GM12878 (cell line): Measurements from ENCODE around the gene RFX1. TPM values are rescaled to one million over a fixed set of nuclear protein-coding genes. Genes with fewer than 3 reads are reported as not detected.

Experiments used
- CHD2 ChIP-seq: IDR thresholded peaks from 2 replicates; pipeline ENCODE4 v1.6.1; 2011; ENCODE audit warnings: low read depth, low read length, improper control_type of control experiment, borderline replicate concordance
- EZH2 ChIP-seq: IDR thresholded peaks from 2 replicates; pipeline ENCODE4 v1.6.1; 2012; ENCODE audit warnings: low read depth, mild to moderate bottlenecking, control low read depth, inconsistent platforms, low read length, borderline replicate concordance; ENCODE audit not compliant: control insufficient read depth
- MEF2B ChIP-seq: fragments of 450-650 bp; IDR thresholded peaks from 2 replicates; pipeline ENCODE4 v1.6.1; 2018; ENCODE audit warnings: mild to moderate bottlenecking, moderate library complexity; ENCODE audit not compliant: partially characterized antibody, poor library complexity, severe bottlenecking
- NFYA ChIP-seq: IDR thresholded peaks from 2 replicates; pipeline ENCODE4 v1.6.1; 2011; ENCODE audit warnings: low read depth, mild to moderate bottlenecking, low read length, improper control_type of control experiment, borderline replicate concordance
- POLR2AphosphoS2 ChIP-seq: IDR thresholded peaks from 2 replicates; pipeline ENCODE4 v1.6.1; 2011; ENCODE audit warnings: low read depth, mild to moderate bottlenecking, low read length, improper control_type of control experiment, moderate library complexity
- POLR2AphosphoS5 ChIP-seq: IDR thresholded peaks from 2 replicates; pipeline ENCODE4 v1.6.1; 2011; ENCODE audit warnings: mild to moderate bottlenecking, low read length, inconsistent platforms
- POU2F2 ChIP-seq: IDR thresholded peaks from 3 replicates; pipeline ENCODE4 v1.6.1; 2011; ENCODE audit warnings: low read depth, mild to moderate bottlenecking, low read length, borderline replicate concordance
- SMAD5 ChIP-seq: IDR thresholded peaks from 2 replicates; pipeline ENCODE4 v1.6.1; 2016; ENCODE audit warnings: antibody characterized with exemption, low read depth
- ZBTB40 ChIP-seq: fragments of 450-650 bp; IDR thresholded peaks from 2 replicates; pipeline ENCODE4 v1.6.1; 2016; ENCODE audit warnings: mild to moderate bottlenecking, moderate library complexity, borderline replicate concordance
- polyA plus RNA-seq, 11 experiments: library from polyadenylated mRNA; depleted of rRNA in 4 of 11; unstranded in 6 of 11; stranded (reverse) in 5 of 11; fragments of >200 nt; fragmentation: Nextera tagmentation in 4 of 11; fragmentation: Illumina TruSeq in 1 of 11; extraction: Ambion mirVana in 4 of 11; extraction: Trizol in 1 of 11; gene quantifications; 1 replicate in 1 of 11; 2 replicates in 10 of 11; pipeline versions ENCODE4 v1.2.1 to v1.2.3, GENCODE V29; 2011 to 2016; ENCODE audit warnings: inconsistent platforms in 2 of 11, missing spikeins in 2 of 11, low read depth in 1 of 11
- total RNA-seq, 4 experiments: library from RNA; depleted of rRNA in 3 of 4; stranded (reverse); fragments of >200 nt in 3 of 4; fragmentation: Illumina TruSeq in 1 of 4; extraction: Trizol in 1 of 4; gene quantifications; 2 replicates each; pipeline versions ENCODE4 v1.2.1 to v1.2.3, GENCODE V29; 2013 to 2021
- TF ChIP-seq, protein P1 (sequence below): IDR thresholded peaks from 2 replicates; pipeline ENCODE4 v1.6.1; 2012; ENCODE audit warnings: low read depth, low read length, improper control_type of control experiment
- TF ChIP-seq, protein P2 (sequence below): fragments of 450-650 bp; conservative IDR thresholded peaks from 2 replicates; pipeline ENCODE4 v1.6.1; 2017; ENCODE audit warnings: mild to moderate bottlenecking, moderate library complexity
- TF ChIP-seq, protein P3 (sequence below): fragments of 150-350 bp; IDR thresholded peaks from 2 replicates; pipeline ENCODE4 v1.6.1; 2014; ENCODE audit warnings: mild to moderate bottlenecking, low read depth, low read length
- TF ChIP-seq, protein P4 (sequence below): fragments of 450-650 bp; formaldehyde crosslinking; IDR thresholded peaks from 2 replicates; pipeline ENCODE4 v1.4.0; 2020; ENCODE audit warnings: mild to moderate bottlenecking, moderate library complexity

The RFX1 gene
- total and polyA plus RNA-seq, 10 of the 15 experiments (the other 5 are each of a cell fraction or from before 2014, with no cell fraction given) = 0.05 to 11.0 (median 1.5) TPM

- TF ChIP-seq ZBTB40 (peak; percentile 78; the same call in 1 of the 2 replicates), POLR2AphosphoS5 (peak; percentile 60; the same call in 1 of the 2 replicates), POU2F2 (peak; percentile 8; the same call in 1 of the 3 replicates), POLR2AphosphoS2 (no peak), CHD2 (peak; percentile 97), NFYA (peak; percentile 54; the same call in 1 of the 2 replicates), MEF2B (peak; percentile 25), EZH2 (no peak), SMAD5 (peak; percentile 61; the same call in 1 of the 2 replicates)
- TF ChIP-seq, protein P1, sequence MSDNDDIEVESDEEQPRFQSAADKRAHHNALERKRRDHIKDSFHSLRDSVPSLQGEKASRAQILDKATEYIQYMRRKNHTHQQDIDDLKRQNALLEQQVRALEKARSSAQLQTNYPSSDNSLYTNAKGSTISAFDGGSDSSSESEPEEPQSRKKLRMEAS = no peak
- TF ChIP-seq, protein P2, sequence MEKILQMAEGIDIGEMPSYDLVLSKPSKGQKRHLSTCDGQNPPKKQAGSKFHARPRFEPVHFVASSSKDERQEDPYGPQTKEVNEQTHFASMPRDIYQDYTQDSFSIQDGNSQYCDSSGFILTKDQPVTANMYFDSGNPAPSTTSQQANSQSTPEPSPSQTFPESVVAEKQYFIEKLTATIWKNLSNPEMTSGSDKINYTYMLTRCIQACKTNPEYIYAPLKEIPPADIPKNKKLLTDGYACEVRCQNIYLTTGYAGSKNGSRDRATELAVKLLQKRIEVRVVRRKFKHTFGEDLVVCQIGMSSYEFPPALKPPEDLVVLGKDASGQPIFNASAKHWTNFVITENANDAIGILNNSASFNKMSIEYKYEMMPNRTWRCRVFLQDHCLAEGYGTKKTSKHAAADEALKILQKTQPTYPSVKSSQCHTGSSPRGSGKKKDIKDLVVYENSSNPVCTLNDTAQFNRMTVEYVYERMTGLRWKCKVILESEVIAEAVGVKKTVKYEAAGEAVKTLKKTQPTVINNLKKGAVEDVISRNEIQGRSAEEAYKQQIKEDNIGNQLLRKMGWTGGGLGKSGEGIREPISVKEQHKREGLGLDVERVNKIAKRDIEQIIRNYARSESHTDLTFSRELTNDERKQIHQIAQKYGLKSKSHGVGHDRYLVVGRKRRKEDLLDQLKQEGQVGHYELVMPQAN = peak; percentile 90
- TF ChIP-seq, protein P3, sequence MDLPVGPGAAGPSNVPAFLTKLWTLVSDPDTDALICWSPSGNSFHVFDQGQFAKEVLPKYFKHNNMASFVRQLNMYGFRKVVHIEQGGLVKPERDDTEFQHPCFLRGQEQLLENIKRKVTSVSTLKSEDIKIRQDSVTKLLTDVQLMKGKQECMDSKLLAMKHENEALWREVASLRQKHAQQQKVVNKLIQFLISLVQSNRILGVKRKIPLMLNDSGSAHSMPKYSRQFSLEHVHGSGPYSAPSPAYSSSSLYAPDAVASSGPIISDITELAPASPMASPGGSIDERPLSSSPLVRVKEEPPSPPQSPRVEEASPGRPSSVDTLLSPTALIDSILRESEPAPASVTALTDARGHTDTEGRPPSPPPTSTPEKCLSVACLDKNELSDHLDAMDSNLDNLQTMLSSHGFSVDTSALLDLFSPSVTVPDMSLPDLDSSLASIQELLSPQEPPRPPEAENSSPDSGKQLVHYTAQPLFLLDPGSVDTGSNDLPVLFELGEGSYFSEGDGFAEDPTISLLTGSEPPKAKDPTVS = no peak
- TF ChIP-seq, protein P4, sequence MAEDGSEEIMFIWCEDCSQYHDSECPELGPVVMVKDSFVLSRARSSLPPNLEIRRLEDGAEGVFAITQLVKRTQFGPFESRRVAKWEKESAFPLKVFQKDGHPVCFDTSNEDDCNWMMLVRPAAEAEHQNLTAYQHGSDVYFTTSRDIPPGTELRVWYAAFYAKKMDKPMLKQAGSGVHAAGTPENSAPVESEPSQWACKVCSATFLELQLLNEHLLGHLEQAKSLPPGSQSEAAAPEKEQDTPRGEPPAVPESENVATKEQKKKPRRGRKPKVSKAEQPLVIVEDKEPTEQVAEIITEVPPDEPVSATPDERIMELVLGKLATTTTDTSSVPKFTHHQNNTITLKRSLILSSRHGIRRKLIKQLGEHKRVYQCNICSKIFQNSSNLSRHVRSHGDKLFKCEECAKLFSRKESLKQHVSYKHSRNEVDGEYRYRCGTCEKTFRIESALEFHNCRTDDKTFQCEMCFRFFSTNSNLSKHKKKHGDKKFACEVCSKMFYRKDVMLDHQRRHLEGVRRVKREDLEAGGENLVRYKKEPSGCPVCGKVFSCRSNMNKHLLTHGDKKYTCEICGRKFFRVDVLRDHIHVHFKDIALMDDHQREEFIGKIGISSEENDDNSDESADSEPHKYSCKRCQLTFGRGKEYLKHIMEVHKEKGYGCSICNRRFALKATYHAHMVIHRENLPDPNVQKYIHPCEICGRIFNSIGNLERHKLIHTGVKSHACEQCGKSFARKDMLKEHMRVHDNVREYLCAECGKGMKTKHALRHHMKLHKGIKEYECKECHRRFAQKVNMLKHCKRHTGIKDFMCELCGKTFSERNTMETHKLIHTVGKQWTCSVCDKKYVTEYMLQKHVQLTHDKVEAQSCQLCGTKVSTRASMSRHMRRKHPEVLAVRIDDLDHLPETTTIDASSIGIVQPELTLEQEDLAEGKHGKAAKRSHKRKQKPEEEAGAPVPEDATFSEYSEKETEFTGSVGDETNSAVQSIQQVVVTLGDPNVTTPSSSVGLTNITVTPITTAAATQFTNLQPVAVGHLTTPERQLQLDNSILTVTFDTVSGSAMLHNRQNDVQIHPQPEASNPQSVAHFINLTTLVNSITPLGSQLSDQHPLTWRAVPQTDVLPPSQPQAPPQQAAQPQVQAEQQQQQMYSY (CRISPR knock-in tag) = no peak
Observed at GRCh38 chr19:13952154-13952930, 53.8 kb downstream of the RFX1 start, which contains the start of gene DCAF15 (continued).
